Activated CD8-positive, alpha-beta memory T cell treated with anti-CD3 and anti-CD28 coated beads, Interleukin-2, amount 50 U/mL, for 4 hours (primary cell): Measurements from ENCODE around the gene KPNA6.

ENCODE experiments used
- DNase-seq: peaks from one replicate; pipeline ENCODE4 v3.0.0-alpha.2; 2020

The KPNA6 gene

DNA sequence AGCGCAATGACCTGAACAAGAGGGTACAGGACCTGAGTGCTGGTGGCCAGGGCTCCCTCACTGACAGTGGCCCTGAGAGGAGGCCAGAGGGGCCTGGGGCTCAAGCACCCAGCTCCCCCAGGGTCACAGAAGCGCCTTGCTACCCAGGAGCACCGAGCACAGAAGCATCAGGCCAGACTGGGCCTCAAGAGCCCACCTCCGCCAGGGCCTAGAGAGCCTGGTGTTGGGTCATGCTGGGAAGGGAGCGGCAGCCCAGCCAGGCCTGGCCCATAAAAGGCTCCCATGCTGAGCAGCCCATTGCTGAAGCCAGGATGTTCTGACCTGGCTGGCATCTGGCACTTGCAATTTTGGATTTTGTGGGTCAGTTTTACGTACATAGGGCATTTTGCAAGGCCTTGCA is 87.1 kb downstream of the KPNA6 start:
- no peak for DNase-seq

DNA sequence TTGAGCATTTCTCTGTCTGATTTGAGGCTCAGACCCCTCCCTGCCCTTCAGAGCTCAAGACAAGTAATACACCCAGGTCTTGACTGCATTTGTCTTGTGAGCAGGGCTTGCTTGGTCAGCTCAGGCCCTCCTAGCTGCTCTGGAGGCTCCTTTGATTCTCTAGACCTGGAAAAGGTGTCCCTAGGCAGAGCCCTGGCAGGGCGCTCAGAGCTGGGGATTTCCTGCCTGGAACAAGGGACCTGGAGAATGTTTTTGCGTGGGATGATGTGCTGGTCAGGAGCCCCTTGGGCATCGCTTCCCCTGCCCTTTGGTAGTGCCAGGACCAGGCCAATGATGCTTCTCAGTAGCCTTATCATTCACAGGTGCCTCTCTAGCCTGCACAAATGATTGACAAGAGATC is 87.7 kb downstream of the KPNA6 start:
- DNase-seq = no peak

DNA sequence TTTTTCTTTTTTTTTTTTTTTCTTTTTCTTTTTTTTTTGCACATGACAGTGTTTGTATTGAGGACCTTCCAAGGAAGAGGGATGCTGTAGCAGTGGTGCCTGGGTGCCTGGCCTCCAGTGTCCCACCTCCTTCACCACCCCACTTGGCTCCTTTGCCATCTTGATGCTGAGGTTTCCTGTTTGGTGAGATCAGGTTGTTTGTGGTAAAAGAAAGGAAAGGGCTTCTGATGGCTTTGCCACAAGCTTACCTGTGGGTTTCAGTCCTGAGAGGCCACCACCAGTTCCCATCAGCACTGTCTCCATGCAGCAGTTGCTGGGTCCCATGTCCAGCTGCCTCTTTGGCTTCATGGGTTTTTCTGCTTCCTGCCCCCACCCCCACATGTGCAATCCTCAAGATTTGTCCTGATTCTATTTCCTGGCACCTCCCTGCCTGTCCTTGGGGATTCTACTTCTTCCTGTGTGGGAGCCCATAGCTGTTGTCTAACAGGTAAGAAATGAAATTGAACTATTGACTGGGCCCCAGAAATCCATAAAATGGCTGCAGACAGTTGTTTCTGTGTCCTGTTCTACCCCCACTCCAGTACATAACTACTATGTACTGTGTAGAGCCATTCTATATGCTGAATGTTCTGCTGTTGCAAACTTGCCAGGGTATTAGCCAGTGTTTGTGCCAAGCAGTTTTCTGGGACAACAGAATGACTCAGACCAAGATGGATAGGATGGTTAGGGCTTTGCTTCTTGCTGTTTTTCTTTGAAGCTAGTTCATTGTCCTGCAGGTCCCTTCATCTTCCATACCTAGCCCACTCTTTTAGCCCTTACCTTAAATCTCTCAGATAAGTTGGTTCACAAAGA is 88.3 kb downstream of the KPNA6 start:
- no peak for DNase-seq

DNA sequence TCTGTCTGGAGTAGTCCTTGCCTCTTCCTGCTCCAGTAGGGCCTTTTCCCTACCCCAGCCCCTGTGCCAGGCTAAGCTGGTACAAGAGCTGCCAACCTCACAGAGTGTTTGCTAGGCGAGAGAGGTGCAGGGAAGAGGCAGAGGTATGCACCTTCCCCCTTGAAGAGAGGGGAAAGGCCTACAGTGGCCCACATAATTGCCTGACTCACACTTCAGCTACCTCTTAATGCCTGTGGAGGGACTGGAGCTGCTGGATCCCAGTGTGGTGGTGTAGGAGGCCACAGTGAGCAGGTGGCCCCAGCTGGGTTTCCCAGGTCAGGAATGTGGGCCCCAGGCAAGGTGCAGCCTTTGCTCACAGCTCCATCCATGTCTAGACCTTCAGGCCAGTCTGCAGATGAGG is 89.2 kb downstream of the KPNA6 start:
- DNase-seq = no peak

DNA sequence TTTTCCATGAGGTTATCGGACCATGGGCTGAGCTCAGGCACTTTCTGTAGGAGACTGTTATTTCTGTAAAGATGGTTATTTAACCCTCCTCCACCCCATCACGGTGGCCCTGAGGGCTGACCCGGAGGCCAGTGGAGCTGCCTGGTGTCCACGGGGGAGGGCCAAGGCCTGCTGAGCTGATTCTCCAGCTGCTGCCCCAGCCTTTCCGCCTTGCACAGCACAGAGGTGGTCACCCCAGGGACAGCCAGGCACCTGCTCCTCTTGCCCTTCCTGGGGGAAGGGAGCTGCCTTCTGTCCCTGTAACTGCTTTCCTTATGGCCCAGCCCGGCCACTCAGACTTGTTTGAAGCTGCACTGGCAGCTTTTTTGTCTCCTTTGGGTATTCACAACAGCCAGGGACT is 90.0 kb downstream of the KPNA6 start:
- no peak for DNase-seq

DNA sequence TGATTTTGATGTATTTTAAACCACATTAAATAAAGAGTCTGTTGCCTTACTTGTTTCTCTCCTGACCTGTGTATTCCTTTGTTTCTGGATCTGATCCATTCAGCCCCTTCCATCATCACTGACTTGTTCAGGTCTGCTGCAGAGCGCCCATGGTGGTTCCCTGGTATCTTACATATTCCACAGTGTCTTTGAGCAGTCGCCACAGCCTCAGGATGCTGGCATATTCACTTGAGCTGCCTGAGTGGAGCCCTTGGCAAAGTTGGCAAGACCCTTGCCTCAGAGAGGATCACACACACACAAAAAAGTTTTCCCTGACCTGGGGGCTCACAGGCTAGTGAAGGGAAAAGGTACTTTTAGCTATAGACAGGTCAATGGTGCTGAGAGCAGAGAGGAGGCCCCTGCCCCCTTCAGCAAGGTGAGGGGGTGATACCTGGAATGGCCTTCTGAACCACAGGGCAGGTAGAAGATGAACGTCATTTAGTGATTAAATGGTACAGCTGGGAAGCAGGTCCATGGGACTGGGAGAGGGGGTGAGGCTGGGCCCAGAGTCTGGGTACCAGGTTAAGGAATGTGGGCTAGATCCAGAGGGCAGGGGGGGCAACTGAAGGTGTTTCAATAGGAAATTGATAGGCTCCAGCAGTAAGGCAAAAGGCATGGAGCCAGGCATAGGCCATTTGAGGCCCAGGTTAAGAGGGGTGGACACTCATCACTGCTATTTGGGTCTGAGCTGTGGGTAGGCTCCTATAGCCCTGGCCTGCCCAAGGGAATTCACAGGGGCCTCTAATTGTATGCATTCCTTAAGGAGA is 90.6 kb downstream of the KPNA6 start:
- no peak for DNase-seq

DNA sequence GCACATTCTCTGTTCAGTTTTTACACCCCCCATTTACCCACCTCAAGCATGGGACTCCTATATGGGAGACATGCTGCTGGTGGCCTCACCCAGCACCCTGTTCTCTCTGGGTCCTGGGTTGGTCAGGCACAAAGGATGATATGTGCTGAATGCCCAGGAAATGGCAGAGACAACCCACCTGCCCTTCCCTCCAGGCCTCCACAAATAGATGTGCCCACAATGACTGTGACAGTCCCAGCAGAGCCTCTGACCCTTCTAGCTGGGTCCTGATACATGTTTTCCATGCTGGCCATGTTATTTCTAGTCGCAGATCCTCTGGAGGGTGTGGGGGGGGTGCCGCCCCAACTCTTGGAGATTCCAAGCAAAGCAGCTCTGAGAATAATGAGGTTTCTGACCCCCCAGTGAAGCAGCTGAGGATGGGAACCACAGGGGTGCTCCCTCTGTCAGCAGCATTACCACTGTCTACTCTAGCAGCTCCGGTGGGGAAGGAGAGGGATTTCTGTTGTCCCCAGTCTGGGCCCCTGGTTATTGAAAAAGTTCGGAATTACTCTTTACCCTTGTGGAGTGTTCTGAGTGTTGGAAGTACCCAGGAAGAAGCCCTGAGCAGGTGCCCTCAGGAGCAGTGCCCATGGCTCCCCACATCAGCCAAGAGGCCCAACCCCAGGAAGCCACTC is 91.3 kb downstream of the KPNA6 start:
- DNase-seq = no peak

DNA sequence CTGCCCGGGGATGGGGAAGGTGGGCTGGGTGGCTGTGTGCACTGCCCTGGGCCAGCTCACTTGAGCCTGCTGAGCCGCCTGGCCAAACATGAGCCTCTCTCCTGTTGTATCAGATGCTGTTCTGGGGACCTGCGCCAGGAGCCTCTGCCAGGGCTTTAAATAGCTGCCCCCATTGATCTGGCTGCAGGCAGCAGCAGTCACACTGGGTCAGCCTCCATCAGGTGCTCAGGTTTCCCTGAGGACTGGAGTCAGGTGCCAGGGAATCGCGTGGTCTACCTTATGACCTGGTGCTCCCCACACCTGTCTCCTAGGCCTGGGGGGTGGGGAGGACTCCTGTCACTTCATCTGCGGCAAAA is 91.8 kb downstream of the KPNA6 start:
- DNase-seq = no peak

DNA sequence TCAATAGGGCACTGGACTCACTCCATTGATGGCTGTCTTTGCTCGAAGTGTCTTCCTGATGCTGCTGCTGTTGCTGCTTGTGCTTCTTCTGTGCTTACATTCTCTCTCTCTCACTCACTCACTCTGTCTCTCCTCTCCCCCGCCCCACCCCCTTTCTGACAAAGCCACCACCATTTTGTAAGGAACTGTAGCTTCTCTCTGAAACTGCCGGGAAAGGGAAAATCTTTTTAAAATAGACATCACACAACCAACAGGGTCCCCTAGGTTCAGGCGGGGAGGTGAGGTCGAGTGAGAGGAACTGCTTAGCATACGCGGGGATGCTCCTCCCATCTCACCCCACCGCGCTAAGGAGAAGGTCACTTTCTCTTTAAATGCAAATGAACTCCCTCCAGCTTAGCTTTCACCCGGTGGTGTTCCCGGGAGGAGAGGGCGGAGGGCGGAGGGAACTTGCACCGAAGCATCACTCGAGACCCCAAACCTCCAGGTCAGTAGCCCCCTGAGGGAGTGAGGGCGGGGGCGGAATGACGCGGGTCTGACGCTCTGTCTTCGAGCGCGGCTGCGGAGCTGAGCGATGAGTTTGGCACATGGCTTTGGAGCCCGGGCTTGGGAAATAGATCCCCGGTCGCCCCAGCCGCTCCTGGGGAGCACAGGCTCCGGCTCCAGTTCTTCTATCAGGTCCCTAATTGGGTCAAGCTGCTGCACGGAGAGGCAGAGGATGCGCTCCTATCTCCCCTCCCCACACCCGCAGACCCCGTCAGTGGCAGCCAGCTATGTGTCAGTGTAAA is 92.6 kb downstream of the KPNA6 start, which contains the start of gene CCDC28B:
CCDC28B (plus strand) TSS at position 370 of the 785 bp plus-strand sequence. CDS start 1,341 bp downstream, outside the sequence.
- DNase-seq = peak; percentile 64

DNA sequence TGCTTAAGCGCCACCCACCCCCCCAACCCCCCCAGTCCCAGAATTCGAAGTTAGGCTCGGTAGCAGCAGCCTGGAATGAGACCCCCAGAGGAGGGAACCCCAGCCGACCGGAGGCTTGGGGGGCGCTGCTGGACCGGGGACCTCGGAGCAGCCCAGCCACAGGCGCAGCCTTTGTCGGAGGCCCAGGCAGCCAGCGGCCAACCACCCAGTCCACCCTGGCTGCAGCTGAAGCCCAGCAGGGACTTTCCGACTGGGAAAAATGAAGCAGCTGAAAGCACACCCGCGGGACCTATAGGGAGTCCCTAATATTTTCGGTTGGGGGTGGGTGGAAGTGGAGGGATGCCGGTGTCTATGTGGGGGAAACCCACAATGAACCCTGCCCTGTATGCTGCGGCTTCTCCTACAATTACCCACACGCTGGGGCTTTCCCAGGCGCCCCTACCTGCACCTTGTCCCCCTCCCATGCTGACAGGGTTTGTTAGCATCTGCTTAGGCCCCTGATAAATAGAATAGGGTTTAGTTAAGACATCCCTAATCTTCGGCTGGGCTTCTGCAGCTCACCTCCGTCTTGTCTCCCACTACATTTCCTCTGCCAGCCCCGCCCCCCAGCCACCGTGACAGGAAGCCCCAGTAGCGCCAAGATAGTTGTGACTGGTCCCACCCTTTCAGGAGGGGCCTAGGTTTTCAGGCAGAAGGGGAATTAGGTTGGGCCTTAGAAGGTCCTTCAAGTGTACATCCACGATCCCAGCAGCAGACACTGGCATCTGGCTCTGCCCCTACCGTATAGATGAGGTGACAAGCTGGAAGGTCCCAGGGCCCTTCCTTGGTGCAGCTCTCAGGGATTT is 93.4 kb downstream of the KPNA6 start:
- DNase-seq = peak; percentile 74

DNA sequence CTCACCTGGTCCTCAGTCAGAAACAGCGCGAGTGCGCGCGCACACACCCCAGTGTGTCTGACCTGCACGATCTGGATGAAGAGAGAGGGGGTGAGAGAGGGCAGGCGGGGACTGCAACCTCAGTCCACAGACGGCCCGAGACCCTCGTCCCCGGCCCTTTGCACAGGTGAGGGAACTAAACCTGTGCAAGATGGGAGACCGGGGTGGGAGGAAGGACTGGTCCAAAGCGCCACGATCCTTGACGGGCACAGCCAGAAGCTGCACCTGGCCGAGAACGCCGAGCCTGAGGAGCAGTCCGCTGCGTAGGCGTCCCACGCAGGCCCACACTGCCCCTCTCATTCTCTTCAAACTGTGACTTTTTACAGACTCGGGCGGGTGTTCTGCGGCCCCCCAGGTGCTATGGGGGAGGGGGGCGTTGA is 97.1 kb downstream of the KPNA6 start:
- DNase-seq = no peak

DNA sequence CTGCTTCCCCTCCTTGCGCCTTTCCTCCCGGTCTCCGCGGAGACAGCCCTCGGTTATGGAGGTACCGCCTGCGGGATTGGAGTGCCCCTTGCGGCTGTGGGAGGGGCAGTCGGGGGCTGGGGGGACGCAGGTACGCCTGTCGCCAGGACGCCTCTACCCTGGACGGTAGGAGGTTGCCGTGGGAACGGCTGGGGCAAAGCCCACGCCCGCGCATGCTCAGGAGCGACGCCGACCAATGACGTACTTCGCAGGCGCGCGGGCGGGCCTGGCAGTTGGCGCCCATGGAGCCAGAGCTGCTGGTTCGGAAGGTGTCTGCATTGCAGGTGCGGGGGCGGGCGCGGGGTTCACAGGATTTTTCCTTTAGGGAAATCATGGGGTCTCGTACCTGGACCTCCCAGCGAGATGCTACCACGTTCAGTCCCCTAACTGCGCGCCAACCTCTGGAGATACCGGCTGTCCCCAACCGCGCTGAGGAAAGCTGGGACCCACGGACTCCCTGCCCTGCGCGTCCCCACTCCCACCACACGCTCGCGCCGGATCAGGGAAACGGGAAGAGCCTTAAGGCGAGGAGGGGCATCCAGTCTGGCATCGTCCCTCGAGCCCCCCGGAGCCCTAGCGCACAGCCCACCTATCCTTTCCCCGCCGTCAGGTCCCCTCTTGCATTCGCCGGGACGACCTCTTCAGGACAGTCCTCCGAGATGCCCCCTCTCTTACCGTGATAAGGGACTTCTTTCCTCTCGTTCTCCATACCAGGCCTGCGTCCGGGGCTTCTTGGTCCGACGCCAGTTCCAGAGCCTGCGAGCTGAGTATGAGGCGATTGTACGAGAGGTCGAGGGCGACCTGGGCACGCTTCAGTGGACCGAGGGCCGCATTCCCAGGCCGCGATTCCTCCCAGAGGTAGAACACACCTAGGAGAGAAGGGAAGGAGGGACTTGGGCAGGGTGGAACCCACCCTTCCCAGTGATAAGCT is 97.8 kb downstream of the KPNA6 start, which contains the start of gene IQCC:
IQCC (plus strand) TSS at position 271 of the 970 bp plus-strand sequence; CDS start at position 282, 11 bp downstream.
- peak; percentile 86 for DNase-seq

DNA sequence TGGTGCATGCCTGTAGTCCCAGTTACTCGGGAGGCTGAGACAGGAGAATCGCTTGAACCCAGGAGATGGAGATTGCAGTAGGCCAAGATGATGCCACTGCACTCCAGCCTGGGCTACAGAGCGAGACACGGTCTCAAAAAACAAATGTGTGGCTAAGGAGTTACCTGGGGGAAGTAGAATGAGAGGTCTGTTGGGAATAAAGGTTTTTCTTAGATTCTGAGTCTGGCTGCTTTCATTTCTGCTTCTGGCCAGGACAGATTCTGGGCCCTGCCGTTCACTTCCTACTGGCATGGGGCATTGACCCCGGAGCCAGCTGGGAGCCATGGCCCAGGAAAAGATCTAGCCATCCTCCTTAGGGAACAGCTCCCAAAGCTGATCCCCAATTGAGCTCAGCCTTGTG is 100.6 kb downstream of the KPNA6 start:
- DNase-seq = no peak

DNA sequence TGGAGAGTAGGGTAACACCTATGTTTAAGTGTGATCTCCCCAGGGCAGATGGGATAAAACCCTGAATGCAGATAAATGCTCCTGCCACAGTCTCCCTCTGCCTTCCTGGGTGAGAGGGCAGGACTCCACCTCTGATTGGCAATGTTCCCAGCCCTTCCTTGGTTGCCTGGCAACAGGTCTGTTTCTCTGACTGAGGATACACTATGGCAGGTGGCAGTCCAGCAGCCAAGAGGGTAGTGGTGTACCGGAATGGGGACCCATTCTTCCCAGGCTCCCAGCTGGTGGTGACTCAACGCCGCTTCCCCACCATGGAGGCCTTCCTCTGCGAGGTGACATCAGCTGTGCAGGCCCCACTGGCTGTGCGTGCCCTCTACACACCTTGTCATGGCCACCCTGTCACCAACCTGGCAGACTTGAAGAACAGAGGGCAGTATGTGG is 101.1 kb downstream of the KPNA6 start, which contains the start of gene DCDC2B:
DCDC2B (plus strand) TSS at position 199 of the 438 bp plus-strand sequence; CDS start at position 204, 5 bp downstream.
- no peak for DNase-seq

DNA sequence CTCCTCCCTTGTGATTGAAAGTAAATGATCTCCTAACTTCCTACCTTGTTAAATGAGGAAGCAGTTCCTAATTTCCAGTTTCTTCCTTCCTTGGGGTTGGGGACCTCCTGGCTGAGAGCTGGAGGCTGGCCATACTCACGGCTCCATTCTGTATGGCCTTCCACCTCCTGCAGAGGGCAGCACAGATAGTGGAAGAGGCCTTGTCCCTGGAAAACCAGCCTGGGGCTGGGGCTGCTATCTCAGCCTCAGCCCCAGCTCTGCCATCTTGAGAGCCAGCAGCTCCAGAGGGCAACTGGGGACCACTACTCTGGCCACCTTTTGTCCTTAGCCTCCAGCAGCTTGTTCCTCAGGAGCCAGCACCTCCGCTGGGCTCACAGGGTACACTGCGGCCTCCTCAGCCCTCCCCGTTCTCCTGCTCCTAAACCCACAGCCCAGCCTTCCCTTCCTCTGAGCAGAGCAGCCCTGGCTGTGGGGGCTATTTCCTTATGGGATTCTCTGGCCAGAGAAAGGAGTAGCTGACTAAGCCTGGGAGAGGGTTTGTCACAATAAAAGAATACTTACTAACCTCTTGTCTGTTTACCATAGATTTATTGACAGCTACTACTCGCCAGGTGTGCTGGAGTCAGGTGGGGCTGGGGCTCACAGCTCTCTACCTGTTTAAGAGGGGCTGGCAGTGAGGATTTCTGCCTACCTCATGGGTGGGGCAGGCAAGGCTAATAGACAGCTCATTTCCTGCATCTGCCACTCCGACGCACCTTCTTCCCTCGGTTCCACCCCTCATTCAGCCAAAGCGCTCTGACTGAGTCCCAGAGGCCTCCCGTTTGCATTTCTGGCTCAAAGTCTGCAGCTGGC is 108.0 kb downstream of the KPNA6 start:
- DNase-seq = peak; percentile 55

DNA sequence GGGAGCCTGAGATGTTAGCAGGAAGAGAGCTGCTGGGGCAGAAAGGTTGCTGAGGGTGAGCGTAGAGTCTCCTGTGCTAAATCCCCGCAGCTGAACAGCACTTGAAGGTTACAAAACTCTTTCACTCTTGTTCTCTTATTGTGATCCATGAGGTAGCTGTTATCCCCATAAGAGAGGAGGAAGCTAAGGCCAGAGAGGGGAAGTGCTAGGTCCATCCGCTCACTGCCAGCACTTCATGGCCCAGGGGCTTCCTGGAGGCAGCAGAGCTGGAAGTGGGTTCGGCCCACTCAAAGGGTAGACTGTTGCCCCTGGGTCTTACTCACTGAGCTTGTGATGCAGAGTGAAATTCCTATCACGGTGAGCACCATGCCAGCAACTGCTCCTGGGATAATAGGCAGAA is 108.7 kb downstream of the KPNA6 start:
- no peak for DNase-seq

DNA sequence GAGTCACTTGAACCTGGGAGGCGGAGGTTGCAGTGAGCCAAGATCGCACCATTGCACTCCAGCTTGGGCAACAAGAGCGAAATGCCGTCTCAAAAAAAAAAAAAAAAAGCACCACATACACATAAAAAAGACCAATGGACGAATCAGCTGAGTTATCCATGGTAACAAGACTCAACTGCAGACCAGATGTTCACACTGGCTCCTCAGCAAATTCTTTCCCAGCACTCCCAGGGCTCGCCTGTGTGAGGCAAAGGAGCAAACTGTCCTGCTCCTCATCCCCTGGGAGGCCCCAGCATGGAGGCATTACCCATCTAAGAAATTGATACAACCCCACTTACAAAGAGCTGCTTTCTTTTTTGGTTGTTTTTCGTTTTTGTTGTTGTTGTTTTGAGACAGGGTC is 111.2 kb downstream of the KPNA6 start:
- no peak for DNase-seq

DNA sequence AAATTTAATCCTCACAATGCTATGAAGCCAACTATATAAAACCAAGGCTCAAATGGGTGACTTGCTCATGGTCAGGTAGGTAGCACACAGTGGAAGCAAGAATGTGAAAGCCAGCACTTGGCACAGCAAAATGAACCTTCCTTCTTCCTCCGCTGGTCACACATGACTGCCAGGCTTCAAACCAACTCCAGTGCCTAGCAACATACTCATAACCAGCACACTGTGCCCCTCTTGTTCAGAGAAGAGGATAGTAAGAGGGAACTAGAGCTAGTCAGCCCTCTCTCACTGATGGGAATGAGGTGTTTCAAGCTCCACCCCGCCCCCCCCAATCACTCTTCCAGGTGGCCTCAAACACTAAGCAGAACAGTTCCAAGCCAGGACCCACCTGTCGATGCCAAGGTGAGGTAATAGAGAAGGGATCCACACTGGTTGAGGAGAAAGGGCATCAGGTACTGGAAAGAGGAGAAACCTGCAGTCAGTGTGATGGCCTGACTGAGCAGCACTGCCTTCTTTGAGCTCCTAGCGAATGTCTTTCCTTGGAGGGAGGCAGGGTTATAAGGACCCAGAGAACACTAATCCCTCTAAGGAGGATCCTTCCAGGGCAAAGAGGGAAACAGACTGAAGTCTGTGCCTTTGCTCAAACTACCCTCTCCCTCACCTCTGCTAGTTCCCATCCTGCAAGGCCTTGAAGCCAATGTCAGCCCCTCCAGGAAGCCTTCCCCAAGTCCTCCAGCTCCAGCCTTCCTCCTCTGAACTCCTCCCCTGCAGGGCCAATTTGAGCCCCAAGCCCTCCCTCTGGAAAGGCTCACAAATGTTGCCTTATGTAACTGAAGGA is 113.1 kb downstream of the KPNA6 start:
- no peak for DNase-seq
